ENCODE results near the gene PHAF1. TPM values are rescaled to one million over a fixed set of nuclear protein-coding genes. Genes with fewer than 3 reads are reported as not detected.

The PHAF1 gene
- polyA plus RNA-seq, 4 donors: 21.0 to 28.5 (median 25.5) TPM

- no peak for DNase-seq (ENCODE audit: low read depth in 4 of 4, low spot score in 2 of 4)
These were observed 36.0 kb downstream of the PHAF1 start for GRCh38 chr16:67145746-67146145.

GRCh38 chr16:67146523-67147357 is 37.0 kb downstream of the PHAF1 start:
- DNase-seq (ENCODE audit: low read depth in 4 of 4, low spot score in 2 of 4): no peak

GRCh38 chr16:67147437-67148140 is 37.8 kb downstream of the PHAF1 start:
- DNase-seq (ENCODE audit: low read depth in 4 of 4, low spot score in 2 of 4): no peak

GRCh38 chr16:67148221-67148620 is 38.5 kb downstream of the PHAF1 start:
- DNase-seq (ENCODE audit: low read depth in 4 of 4, low spot score in 2 of 4): no peak

GRCh38 chr16:67148656-67149275 is 39.0 kb downstream of the PHAF1 start:
- no peak for DNase-seq (ENCODE audit: low read depth in 4 of 4, low spot score in 2 of 4)

GRCh38 chr16:67149276-67150046 is 39.7 kb downstream of the PHAF1 start:
- no peak for DNase-seq (ENCODE audit: low read depth in 4 of 4, low spot score in 2 of 4)

GRCh38 chr16:67150047-67150832 is 40.5 kb downstream of the PHAF1 start:
- DNase-seq (ENCODE audit: low read depth in 4 of 4, low spot score in 2 of 4): no peak

GRCh38 chr16:67150833-67151396 is 41.2 kb downstream of the PHAF1 start, which contains the start of gene B3GNT9:
Gene B3GNT9, minus strand, starts transcription at chr16:67150998. Its CDS starts 513 bp downstream, at chr16:67150485.
- DNase-seq (ENCODE audit: low read depth in 4 of 4, low spot score in 2 of 4): no peak

GRCh38 chr16:67151431-67152097 is 41.8 kb downstream of the PHAF1 start:
- DNase-seq (ENCODE audit: low read depth in 4 of 4, low spot score in 2 of 4): no peak

GRCh38 chr16:67154578-67155294 is 45.0 kb downstream of the PHAF1 start:
- DNase-seq (ENCODE audit: low read depth in 4 of 4, low spot score in 2 of 4): no peak

GRCh38 chr16:67155295-67156142 is 45.8 kb downstream of the PHAF1 start:
- no peak for DNase-seq (ENCODE audit: low read depth in 4 of 4, low spot score in 2 of 4)

GRCh38 chr16:67156143-67156844 is 46.6 kb downstream of the PHAF1 start:
- no peak for DNase-seq (ENCODE audit: low read depth in 4 of 4, low spot score in 2 of 4)

GRCh38 chr16:67157106-67157748 is 47.5 kb downstream of the PHAF1 start:
- DNase-seq (ENCODE audit: low read depth in 4 of 4, low spot score in 2 of 4): no peak

GRCh38 chr16:67157892-67158635 is 48.3 kb downstream of the PHAF1 start:
- no peak for DNase-seq (ENCODE audit: low read depth in 4 of 4, low spot score in 2 of 4)
